ENCODE results near the gene TARDBP. TPM values are rescaled to one million over a fixed set of nuclear protein-coding genes. Genes with fewer than 3 reads are reported as not detected.

TARDBP gene
- polyA plus RNA-seq (2011; rRNA removed) (55.5 and 120 TPM in 2 replicates), polyA minus RNA-seq (2011; rRNA and poly(A)+ RNA removed) (60.5 and 61.6 TPM in 2 replicates)

- H3K4me3 ChIP-seq (ENCODE audit: low read depth, low read length): peak within 1 kb of the TSS; percentile 71
- ChIA-PET POLR2A (interaction anchor here (0.6 kb wide), 3 partner anchors 8 to 569 kb away, joined by 4 to 9 read pairs (median 4); no protein-coding TSS in a partner anchor), CTCF (interaction anchor here (0.6 to 0.9 kb wide), 2 partner anchors 36 to 172 kb away, joined by 3 to 4 read pairs; no protein-coding TSS in a partner anchor)
- no peak for TF ChIP-seq CTCF (IDR thresholded peaks at IDR 0.05; ENCODE audit: insufficient read depth, low read depth, low read length)
- DNase-seq (ENCODE audit: low read depth): no peak
- H3K27me3 ChIP-seq (ENCODE audit: control insufficient read depth, insufficient read depth, low read length): no peaks in the 10 kb centered on the region
- peaks cover 15% of the 10 kb centered on the region for H3K36me3 ChIP-seq (ENCODE audit: control insufficient read depth, insufficient read depth, low read length)
These were observed at the start of gene TARDBP for GRCh38 chr1:11012260-11013159. Gene TARDBP, plus strand, starts transcription at chr1:11012654. Its CDS starts 1,074 bp downstream, at chr1:11013728.

- POLR2A ChIA-PET: no interaction called here
- no peak overlapping the region for H3K4me3 ChIP-seq (ENCODE audit: low read depth, low read length)
- no peak for DNase-seq (ENCODE audit: low read depth)
- TF ChIP-seq CTCF (IDR thresholded peaks at IDR 0.05; ENCODE audit: insufficient read depth, low read depth, low read length): no peak
- H3K27me3 ChIP-seq (ENCODE audit: control insufficient read depth, insufficient read depth, low read length): peaks cover 13% of the 10 kb centered on the region
- no peaks in the 10 kb centered on the region for H3K36me3 ChIP-seq (ENCODE audit: control insufficient read depth, insufficient read depth, low read length)
- CTCF ChIA-PET: no interaction called here
These were observed 46.8 kb upstream of the TARDBP start for GRCh38 chr1:10965546-10966226.

GRCh38 chr1:10967090-10967489 is 45.4 kb upstream of the TARDBP start:
- Histone ChIP-seq H3K4me3 (ENCODE audit: low read depth, low read length) (no peak overlapping the region), H3K27me3 (ENCODE audit: control insufficient read depth, insufficient read depth, low read length) (peaks cover 13% of the 10 kb centered on the region), H3K36me3 (ENCODE audit: control insufficient read depth, insufficient read depth, low read length) (no peaks in the 10 kb centered on the region)
- ChIA-PET POLR2A (no interaction called here), CTCF (interaction anchor here (1.2 to 1.6 kb wide), 2 partner anchors 9 to 25 kb away, joined by 4 to 6 read pairs; no protein-coding TSS in a partner anchor)
- no peak for DNase-seq (ENCODE audit: low read depth)
- no peak for TF ChIP-seq CTCF (IDR thresholded peaks at IDR 0.05; ENCODE audit: insufficient read depth, low read depth, low read length)

- ChIA-PET POLR2A (no interaction called here), CTCF (interaction anchor here (0.6 to 1.6 kb wide), 5 partner anchors 10 to 279 kb away, joined by 3 to 6 read pairs (median 3); no protein-coding TSS in a partner anchor)
- no peak overlapping the region for H3K4me3 ChIP-seq (ENCODE audit: low read depth, low read length)
- TF ChIP-seq CTCF (IDR thresholded peaks at IDR 0.05; ENCODE audit: insufficient read depth, low read depth, low read length): no peak
- H3K27me3 ChIP-seq (ENCODE audit: control insufficient read depth, insufficient read depth, low read length): peaks cover 11% of the 10 kb centered on the region
- H3K36me3 ChIP-seq (ENCODE audit: control insufficient read depth, insufficient read depth, low read length): no peaks in the 10 kb centered on the region
- no peak for DNase-seq (ENCODE audit: low read depth)
These were observed 44.0 kb upstream of the TARDBP start for GRCh38 chr1:10968411-10968826.
